ENCODE data around the gene RARRES1. TPM values are rescaled to one million over a fixed set of nuclear protein-coding genes. Genes with fewer than 3 reads are reported as not detected.

The RARRES1 gene
- polyA plus RNA-seq, 3 donors = 8.2 to 19.9 (median 9.5) TPM

- no peak for DNase-seq
Observed at GRCh38 chr3:158738653-158739052, 6.4 kb upstream of the RARRES1 start.

GRCh38 chr3:158737976-158738615 lies 5.8 kb upstream of the RARRES1 start:
- DNase-seq = no peak

- no peak for DNase-seq
Observed at GRCh38 chr3:158737410-158737809, 5.2 kb upstream of the RARRES1 start.

- no peak for DNase-seq
Observed at GRCh38 chr3:158735296-158736033, 3.2 kb upstream of the RARRES1 start.

- DNase-seq = no peak
Observed at GRCh38 chr3:158733656-158734055, 1.4 kb upstream of the RARRES1 start.

GRCh38 chr3:158732856-158733200 lies 571 bp upstream of the RARRES1 start:
- no peak for DNase-seq

- DNase-seq = no peak
Observed at GRCh38 chr3:158731486-158731885, 771 bp downstream of the RARRES1 start.

- DNase-seq = no peak
Observed at GRCh38 chr3:158728851-158729250, 3.4 kb downstream of the RARRES1 start.

GRCh38 chr3:158728061-158728377 lies 4.2 kb downstream of the RARRES1 start:
- DNase-seq = no peak

- peak; percentile 64 for DNase-seq
Observed at GRCh38 chr3:158727206-158728060, 4.8 kb downstream of the RARRES1 start.

GRCh38 chr3:158725348-158726011 lies 6.8 kb downstream of the RARRES1 start:
- no peak for DNase-seq

GRCh38 chr3:158723991-158724390 lies 8.3 kb downstream of the RARRES1 start:
- no peak for DNase-seq

GRCh38 chr3:158722108-158722507 lies 10.1 kb downstream of the RARRES1 start:
- no peak for DNase-seq

GRCh38 chr3:158718490-158719170 lies 13.6 kb downstream of the RARRES1 start:
- no peak for DNase-seq

GRCh38 chr3:158717576-158717975 lies 14.7 kb downstream of the RARRES1 start:
- no peak for DNase-seq

GRCh38 chr3:158713094-158713499 lies 19.2 kb downstream of the RARRES1 start:
- no peak for DNase-seq

GRCh38 chr3:158712443-158712842 lies 19.8 kb downstream of the RARRES1 start:
- no peak for DNase-seq

GRCh38 chr3:158711886-158712285 lies 20.4 kb downstream of the RARRES1 start:
- no peak for DNase-seq

- no peak for DNase-seq
Observed at GRCh38 chr3:158710601-158711000, 21.7 kb downstream of the RARRES1 start.

- DNase-seq = no peak
Observed at GRCh38 chr3:158709666-158710083, 22.6 kb downstream of the RARRES1 start.

GRCh38 chr3:158703566-158703965 lies 28.7 kb downstream of the RARRES1 start:
- DNase-seq = no peak

All from renal pelvis (tissue), 4 donors.